Activated naive CD8-positive, alpha-beta T cell treated with anti-CD3 and anti-CD28 coated beads, Interleukin-2, amount 10 ng/mL, durations not matched to agents 7 days and 5 days (primary cell): ENCODE results near the gene DNAJA1. TPM values are rescaled to one million over a fixed set of nuclear protein-coding genes. Genes with fewer than 3 reads are reported as not detected.
"Not testable (repeated sequence)": the region's sequence is repeated elsewhere in the genome, so short reads cannot be mapped to it uniquely, and the experiment has no call there.

Experiments used
- ATAC-seq: fragments of 150-1000 bp; cut with Tn5 transposase; one replicate; pipeline ENCODE4 v1.10.0; 2021; ENCODE audit warnings: low read depth, moderate library complexity
- POLR2A ChIA-PET: fragments of 350-600 bp; sonication (Branson Sonifier 250); formaldehyde crosslinking; loops from one replicate; lab custom pipeline; 2021; ENCODE audit warnings: antibody characterized with exemption; lab: Charles Lee
- DNase-seq: peaks from one replicate; pipeline ENCODE4 v3.0.0; 2021
- H3K27ac Mint-ChIP-seq: one replicate; pipeline ENCODE4 v1.8.0; 2022; ENCODE audit warnings: mild to moderate bottlenecking, mixed read lengths
- H3K27me3 Mint-ChIP-seq: one replicate; pipeline ENCODE4 v1.8.0; 2022; ENCODE audit warnings: mild to moderate bottlenecking, moderate library complexity, mixed read lengths
- H3K36me3 Mint-ChIP-seq: one replicate; pipeline ENCODE4 v1.8.0; 2021; ENCODE audit warnings: mild to moderate bottlenecking, mixed read lengths
- H3K4me1 Mint-ChIP-seq: one replicate; pipeline ENCODE4 v1.8.0; 2021; ENCODE audit warnings: mixed read lengths
- H3K4me3 Mint-ChIP-seq: one replicate; pipeline ENCODE4 v1.8.0; 2022; ENCODE audit warnings: mild to moderate bottlenecking, moderate library complexity, mixed read lengths
- H3K9me3 Mint-ChIP-seq: one replicate; pipeline ENCODE4 v1.8.0; 2021; ENCODE audit warnings: mixed read lengths
- total RNA-seq, 2 experiments: library from RNA; stranded (reverse); gene quantifications; one replicate each; pipeline ENCODE4 v1.2.3, GENCODE V29; 2021

Gene DNAJA1
- total RNA-seq, 2 experiments from 2014 or later = 99.1 to 102 TPM

- Mint-ChIP-seq H3K4me3 (no peak overlapping the region), H3K9me3 (no peaks in the 10 kb centered on the region)
Observed at GRCh38 chr9:33068991-33069390, 43.9 kb downstream of the DNAJA1 start.

DNA sequence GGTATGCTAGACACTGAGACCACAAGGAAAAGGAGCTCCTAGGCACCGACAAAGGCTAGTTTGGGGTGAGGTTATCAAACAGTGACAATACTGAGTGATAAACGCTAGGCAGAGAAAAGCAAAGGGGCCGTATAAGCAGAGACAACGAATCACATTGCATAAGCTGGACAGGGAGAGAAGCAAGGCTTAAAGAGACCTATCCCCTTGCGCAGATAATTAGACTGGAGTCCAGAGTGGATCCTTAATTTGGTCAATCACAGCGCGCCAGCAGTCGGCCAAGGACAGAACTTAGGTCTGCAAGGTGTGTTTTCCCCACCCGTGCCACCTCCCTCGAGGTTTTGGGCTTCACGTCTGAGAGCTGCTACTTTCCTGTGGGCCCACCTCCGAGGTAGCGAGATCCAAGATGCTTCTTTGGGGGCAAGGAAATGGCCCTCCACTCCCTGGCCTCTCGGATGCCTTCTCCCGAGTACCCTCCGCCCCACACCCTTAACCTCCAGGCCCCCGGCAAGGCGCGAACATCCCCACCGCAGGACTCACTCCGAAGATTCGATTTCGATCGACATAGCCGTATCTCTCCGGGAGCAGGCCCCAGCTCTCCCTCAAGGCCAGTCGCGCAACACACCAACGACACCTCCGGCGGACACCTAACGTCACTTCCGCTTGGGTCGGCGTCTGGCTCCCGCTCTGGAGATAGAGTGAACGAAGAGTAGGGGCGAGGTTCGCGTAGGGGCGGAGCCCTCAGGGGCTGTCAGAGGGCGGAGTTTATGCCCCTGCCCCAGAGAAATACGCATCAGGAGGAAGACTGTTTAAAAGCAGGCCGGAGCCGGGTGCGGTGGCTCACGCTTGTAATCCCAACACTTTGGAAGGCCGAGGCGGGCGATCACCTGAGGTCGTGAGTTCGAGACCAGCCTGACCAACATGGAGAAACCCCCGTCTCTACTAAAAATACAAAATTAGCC is 51.3 kb downstream of the DNAJA1 start, which contains the start of gene SMU1:
Gene SMU1 (minus strand): TSS at position 629 of the 959 bp plus-strand sequence. CDS start 66 bp downstream, at position 563.
- Mint-ChIP-seq H3K4me3 (peak within 1 kb of the TSS; percentile 100), H3K36me3 (peaks cover 9% of the 10 kb centered on the region), H3K9me3 (no peaks in the 10 kb centered on the region), H3K27me3 (no peaks in the 10 kb centered on the region), H3K4me1 (peaks cover 22% of the 10 kb centered on the region), H3K27ac (peak within 1 kb of the TSS; percentile 100)
- DNase-seq = peak; percentile 91
- peak; percentile 97 for ATAC-seq
- POLR2A ChIA-PET = interaction anchor here (0.7 to 3.7 kb wide), 15 partner anchors 8 to 214 kb away, joined by 3 to 31 read pairs (median 5); partner anchors contain the start of genes APTX, B4GALT1, BAG1 and CHMP5

More at GRCh38 chr9:33068991-33069390, 43.9 kb downstream of the DNAJA1 start:
- Mint-ChIP-seq H3K36me3 (peaks cover 36% of the 10 kb centered on the region), H3K27me3 (no peaks in the 10 kb centered on the region), H3K4me1 (peaks cover 20% of the 10 kb centered on the region), H3K27ac (no peak overlapping the region)
- POLR2A ChIA-PET = no interaction called here
- no peak for ATAC-seq
- DNase-seq = no peak

DNA sequence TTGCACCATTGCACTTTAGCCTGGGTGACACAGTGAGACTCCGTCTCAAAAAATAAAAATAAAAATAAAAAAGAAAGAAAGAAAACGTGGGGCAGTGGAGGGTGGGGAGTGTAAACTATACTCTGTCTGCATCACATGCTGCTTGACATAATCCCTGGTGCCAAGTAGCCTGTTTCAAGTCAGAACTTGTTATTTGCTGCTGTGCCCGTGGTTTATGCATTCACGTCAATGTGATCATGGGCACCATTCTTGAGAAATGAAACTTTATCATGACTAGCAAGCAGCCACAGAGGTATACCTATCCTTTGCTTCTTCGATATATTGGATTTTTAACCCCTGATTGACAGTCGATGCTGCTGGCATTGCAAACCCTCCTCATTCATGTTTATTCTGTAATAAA is 55.5 kb downstream of the DNAJA1 start:
- Mint-ChIP-seq H3K27me3 (no peaks in the 10 kb centered on the region), H3K4me3 (no peak overlapping the region), H3K9me3 (no peaks in the 10 kb centered on the region), H3K27ac (no peak overlapping the region), H3K36me3 (peaks cover 3% of the 10 kb centered on the region), H3K4me1 (peaks cover 31% of the 10 kb centered on the region)
- POLR2A ChIA-PET = interaction anchor here (0.6 to 2.4 kb wide), 2 partner anchors 23 to 56 kb away, joined by 4 to 6 read pairs; partner anchors contain the start of gene DNAJA1
- ATAC-seq (no peak), DNase-seq (no peak)

- Mint-ChIP-seq H3K27ac (no peak overlapping the region), H3K9me3 (no peaks in the 10 kb centered on the region), H3K4me3 (no peak overlapping the region), H3K27me3 (no peaks in the 10 kb centered on the region), H3K36me3 (peaks cover 3% of the 10 kb centered on the region), H3K4me1 (peaks cover 28% of the 10 kb centered on the region)
- DNase-seq (peak; percentile 48), ATAC-seq (peak; percentile 51)
- POLR2A ChIA-PET = no interaction called here
Observed at GRCh38 chr9:33081128-33081851, 56.2 kb downstream of the DNAJA1 start.

DNA sequence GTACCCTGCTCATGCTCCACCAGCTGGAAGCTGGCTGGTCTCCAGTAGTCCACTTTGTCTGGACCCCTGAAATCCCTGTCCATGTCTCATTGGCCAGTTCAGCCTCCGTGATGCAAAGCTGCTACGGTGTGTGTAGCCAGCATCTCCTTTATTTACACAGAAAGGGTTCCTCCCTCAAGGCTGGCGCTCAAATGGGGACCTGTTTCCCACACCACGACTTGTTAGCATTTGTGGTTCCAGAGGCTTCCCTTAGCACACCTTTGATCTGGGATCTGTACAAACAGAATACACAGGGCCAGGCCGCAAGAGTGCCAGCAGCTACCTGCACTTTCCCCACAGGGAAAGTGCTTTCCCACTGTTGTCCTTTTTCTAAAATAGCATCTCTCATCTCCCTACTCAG is 57.1 kb downstream of the DNAJA1 start:
- POLR2A ChIA-PET = interaction anchor here (0.6 to 1.4 kb wide), 2 partner anchors 85 to 119 kb away, joined by 3 to 6 read pairs; partner anchors contain the start of gene B4GALT1
- DNase-seq (no peak), ATAC-seq (peak; percentile 15)
- H3K27me3 Mint-ChIP-seq = no peaks in the 10 kb centered on the region
- H3K4me1 Mint-ChIP-seq = peaks cover 23% of the 10 kb centered on the region
- no peaks in the 10 kb centered on the region for H3K36me3 Mint-ChIP-seq
- no peaks in the 10 kb centered on the region for H3K9me3 Mint-ChIP-seq
- peak overlapping the region; percentile 58 for H3K27ac Mint-ChIP-seq
- peak overlapping the region; percentile 46 for H3K4me3 Mint-ChIP-seq

GRCh38 chr9:33082538-33083326 is 57.7 kb downstream of the DNAJA1 start:
- Mint-ChIP-seq H3K4me1 (peaks cover 19% of the 10 kb centered on the region), H3K36me3 (no peaks in the 10 kb centered on the region), H3K27ac (peak overlapping the region; percentile 58), H3K9me3 (no peaks in the 10 kb centered on the region), H3K27me3 (peaks cover 3% of the 10 kb centered on the region), H3K4me3 (peak overlapping the region; percentile 46)
- POLR2A ChIA-PET = interaction anchor here (0.6 to 1.4 kb wide), 2 partner anchors 84 to 119 kb away, joined by 3 to 6 read pairs; partner anchors contain the start of gene B4GALT1
- DNase-seq = no peak
- ATAC-seq = no peak

DNA sequence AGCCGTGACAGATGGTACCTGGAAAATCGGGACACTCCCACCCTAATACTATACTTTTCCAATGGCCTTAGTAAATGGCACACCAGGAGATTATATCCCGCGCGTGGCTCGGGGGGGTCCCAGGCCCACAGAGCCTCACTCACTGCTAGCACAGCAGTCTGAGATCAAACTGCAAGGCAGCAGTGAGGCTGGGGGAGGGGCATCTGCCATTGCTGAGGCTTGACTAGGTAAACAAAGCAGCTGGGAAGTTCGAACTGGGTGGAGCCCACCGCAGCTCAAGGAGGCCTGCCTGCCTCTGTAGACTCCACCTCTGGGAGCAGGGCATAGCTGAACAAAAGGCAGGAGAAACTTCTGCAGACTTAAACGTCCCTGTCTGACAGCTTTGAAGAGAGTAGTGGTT is 60.6 kb downstream of the DNAJA1 start:
- H3K36me3 Mint-ChIP-seq, DNase-seq, H3K4me3 Mint-ChIP-seq, POLR2A ChIA-PET, H3K9me3 Mint-ChIP-seq, H3K27ac Mint-ChIP-seq, ATAC-seq: not testable (repeated sequence)
- H3K27me3 Mint-ChIP-seq = peaks cover 14% of the 10 kb centered on the region
- peaks cover 14% of the 10 kb centered on the region for H3K4me1 Mint-ChIP-seq

Other genes starting within 250 kb of the DNAJA1 start
- not detected for gene TMEM215, start 241.7 kb upstream of the DNAJA1 start, total RNA-seq
- gene APTX, start 23.6 kb upstream of the DNAJA1 start, total RNA-seq = 10 to 100 TPM; 29.4 to 30.4 TPM
- gene SMU1, start 51.4 kb downstream of the DNAJA1 start, total RNA-seq = 10 to 100 TPM; 22.2 to 22.9 TPM
- 10 to 100 TPM; 34.6 to 35.7 TPM for gene B4GALT1, start 142.1 kb downstream of the DNAJA1 start, total RNA-seq
- gene SPINK4, start 214.9 kb downstream of the DNAJA1 start, total RNA-seq = not detected
- 10 to 100 TPM; 63.8 to 73.2 TPM for gene BAG1, start 239.4 kb downstream of the DNAJA1 start, total RNA-seq
- 10 to 100 TPM; 96.1 to 97.1 TPM for gene CHMP5, start 239.8 kb downstream of the DNAJA1 start, total RNA-seq